GM21390 (cell line): ENCODE measurements around the gene SMIM29.

Experiments used
- ATAC-seq: cut with Tn5 transposase; IDR thresholded peaks from one replicate; pipeline ENCODE4 v1.9.1; 2021; ENCODE audit not compliant: unreplicated experiment

The SMIM29 gene

DNA sequence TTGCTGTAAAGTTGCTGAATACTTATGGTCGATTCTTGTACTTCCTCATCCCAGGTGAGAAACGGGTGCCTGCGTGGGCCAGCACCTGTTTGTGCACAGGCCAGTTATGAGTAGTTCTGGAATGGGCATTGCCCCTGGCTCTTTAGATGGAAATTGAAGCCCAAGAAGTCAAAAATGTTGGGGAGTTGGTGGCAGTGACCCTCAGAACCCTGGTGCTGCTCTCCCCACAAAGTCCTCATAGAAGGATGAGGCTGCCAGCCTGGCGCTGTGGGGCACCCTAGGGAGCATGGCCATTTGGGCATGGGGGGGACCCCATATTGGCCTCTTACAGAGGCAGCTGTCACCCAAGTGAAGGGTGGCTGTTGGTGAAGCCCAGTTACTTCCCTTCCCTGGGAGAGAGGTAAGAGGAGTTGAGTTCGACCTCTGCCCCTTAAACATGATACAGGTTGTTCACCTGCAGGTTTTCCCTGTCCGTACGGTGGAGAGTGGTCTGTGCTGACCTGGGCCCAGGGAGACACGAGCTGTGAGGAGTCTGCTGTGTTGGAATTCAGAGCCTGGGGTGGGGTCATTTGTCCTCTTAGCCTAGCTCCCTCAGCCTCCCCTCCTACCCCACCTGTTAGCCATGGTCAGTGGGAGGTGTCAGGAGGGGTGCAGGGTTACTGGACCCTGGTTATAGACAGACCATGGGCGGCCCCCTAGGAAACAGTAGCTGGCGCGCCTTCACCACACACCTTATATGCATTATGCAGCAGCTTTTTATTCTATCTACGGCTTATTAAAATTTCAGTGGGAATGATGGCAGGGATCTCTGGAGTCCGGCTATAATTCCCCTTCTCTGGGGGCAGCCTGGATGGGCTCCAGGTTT, 7.2 kb downstream of the SMIM29 start:
- no peak for ATAC-seq

DNA sequence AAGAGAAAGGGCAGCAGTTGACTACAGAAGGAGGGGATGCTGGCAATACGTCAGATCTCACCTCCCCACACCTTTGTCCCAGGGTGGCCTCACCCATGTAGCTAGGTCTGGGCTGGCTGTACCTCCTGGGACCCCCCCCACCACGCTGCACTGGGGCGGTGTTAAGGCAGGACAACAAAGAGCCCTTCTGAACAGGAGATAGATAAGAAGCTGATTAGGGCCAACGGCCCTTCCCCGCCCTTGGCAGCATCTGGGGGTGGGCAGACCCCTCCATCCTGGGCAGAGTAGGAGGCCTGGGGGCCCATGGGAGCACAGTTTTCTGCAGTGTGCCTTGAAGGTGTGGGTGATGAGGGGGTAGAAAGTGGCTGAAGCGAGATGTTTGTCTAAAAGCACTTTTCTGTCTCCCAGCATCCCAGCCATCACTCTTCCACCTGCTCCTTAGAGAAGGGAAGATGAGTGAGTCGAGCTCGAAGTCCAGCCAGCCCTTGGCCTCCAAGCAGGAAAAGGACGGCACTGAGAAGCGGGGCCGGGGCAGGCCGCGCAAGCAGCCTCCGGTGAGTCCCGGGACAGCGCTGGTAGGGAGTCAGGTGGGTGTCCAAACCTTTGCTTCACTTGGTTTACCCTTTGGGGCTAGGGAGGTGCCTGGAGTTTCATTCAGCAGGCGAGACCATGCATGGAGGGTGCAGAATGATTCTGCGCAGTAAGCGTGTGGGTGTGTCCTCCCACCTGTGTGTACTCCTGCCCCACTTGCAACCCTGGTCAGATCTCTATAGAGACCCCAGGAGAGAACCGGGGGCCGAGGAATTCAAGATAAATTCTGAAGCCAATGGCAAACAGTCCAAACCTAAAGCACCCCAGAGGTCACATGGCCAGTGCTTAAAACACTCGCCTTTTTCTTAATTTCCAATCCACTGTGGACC, 8.2 kb downstream of the SMIM29 start:
- ATAC-seq = no peak

DNA sequence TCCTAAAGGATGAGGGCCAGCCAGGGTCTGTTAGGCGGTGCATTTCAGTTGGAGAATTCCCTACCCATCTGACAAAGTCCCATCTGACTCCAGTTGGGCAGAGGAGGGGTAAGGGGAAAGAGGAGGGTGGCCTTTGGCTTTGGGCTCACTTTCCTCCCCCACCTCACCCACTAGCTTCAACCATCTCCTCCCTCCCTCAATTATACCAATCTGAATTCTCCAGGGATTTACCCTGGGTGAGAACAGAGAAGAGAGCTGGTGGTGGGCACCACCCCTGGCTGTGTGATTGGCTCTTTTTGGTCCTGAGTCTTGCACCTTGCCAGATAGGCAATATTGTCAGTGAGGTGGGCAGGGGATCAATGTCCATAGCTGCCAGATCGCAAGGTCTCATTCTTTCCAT, 8.9 kb downstream of the SMIM29 start:
- ATAC-seq = no peak

DNA sequence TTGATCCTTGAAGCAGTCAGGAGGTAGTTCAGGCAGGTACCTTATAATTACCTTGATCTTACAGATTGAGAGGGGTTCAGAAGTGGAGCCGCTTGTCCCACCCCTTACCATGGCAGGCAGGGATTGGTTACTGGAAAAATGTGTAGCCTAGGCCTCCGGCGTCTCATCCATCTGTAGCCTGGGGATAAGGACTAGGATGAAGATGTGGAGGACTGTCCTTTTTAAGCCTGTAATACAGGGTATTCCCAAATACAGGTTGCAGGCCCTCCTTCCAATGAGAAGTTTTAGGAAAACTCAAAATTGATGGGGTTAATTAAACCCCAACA, 9.3 kb downstream of the SMIM29 start:
- ATAC-seq = no peak

DNA sequence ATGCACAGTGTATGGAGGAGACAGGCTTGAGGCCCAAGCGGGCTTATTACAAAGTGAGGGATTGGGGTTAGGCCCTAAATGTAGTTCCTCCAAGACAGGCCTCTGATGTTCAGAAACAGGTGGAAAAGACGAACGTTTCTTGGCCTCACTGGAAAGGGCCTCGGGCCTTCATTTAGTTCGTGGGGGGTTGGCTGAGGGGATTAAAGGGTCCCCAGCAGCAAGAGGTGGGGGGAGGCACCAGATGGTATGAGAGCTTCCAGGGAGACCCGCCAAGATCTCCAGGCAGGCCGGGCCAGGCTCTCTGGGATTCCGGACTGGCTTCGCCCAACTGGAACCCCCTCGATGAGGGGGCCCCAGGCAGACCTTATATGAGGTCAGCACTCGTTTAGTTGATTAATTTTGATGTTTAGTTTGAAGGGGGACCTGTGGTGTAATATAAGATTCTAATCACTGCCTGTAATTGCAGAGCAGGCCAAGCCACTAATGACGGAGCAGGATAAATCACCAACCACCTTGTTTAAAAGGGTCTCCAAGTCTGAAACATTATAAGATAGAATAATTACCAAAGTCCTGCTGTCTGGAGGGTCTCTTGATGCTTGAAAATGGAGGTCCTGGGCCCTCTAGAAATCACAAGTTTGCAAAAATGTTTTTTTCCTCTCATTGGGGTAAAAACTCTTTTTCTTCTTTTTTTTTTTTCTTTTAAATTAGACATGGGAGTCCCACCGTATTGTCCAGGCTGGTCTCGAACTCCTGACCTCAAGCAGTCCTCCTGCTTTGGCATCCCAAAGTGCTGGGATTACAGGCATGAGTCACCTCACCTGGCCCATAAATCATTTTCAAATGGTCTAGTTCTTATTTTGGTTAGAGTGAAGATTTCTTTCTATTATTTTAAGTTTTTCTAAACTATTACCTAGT, 10.0 kb downstream of the SMIM29 start:
- ATAC-seq = no peak

DNA sequence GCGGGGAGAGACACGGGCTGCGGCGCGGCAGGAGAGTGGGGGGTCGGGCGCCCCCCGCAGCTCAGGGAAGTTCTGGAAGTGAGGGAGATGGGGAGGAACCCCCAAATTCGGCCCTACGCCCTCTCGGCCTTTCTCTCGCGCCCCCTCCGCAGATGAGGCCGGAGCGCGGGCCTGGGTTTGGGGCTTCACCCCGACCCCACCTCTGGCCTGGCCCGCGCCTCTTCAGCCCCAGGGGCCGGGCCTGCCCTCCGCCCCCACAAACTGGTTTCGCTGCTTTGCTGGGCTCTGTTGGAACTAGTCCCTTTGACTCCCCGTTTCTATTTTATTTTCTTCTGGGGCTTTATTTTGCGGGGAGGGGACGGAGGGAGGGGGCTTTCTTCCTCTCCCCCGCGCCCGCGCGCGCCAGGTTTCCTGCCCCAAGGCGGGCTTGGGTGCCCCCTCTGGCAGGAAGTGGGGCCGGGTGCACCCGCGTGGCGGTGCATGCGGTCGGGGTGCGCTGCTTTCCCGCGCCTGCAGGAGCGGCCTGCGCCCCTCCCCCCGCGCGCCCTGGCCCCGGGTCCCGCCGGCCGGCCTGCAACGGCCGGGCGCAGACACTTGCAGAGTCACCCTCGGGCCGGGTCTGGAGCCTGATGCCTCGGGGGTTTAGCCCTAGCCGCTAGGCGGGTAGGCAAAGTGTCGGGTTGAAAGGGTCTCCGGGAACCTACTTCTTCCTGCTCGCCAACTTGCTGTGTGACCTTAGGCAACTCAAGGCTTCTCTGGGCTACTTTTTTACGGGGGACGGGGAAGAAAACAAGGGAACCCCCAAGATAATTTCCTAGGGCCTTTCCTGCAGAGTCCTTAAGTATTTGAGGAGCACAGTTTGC, 10.9 kb downstream of the SMIM29 start:
- peak; percentile 17 for ATAC-seq

DNA sequence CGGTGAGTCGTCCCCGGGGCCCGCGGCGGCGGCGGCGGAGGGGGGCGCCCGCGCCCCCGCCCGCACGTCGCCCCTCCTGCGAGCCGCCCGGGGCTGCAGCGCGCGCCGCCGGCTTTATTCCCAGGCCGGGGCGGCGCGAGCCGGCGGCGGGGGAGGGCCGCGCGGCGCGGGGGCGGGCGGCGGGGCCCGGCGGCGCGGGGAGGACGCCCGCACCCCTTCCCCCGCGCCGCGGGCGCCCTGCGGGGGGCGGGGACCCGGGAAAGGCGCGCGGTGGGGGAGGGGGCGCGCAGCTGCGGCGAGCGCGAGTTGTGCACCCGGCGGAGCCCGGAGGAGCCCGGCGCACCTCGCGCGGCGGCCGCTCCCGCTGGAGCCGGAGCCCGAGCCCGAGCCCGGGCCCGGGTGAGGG, 11.5 kb downstream of the SMIM29 start:
- ATAC-seq = peak; percentile 9

DNA sequence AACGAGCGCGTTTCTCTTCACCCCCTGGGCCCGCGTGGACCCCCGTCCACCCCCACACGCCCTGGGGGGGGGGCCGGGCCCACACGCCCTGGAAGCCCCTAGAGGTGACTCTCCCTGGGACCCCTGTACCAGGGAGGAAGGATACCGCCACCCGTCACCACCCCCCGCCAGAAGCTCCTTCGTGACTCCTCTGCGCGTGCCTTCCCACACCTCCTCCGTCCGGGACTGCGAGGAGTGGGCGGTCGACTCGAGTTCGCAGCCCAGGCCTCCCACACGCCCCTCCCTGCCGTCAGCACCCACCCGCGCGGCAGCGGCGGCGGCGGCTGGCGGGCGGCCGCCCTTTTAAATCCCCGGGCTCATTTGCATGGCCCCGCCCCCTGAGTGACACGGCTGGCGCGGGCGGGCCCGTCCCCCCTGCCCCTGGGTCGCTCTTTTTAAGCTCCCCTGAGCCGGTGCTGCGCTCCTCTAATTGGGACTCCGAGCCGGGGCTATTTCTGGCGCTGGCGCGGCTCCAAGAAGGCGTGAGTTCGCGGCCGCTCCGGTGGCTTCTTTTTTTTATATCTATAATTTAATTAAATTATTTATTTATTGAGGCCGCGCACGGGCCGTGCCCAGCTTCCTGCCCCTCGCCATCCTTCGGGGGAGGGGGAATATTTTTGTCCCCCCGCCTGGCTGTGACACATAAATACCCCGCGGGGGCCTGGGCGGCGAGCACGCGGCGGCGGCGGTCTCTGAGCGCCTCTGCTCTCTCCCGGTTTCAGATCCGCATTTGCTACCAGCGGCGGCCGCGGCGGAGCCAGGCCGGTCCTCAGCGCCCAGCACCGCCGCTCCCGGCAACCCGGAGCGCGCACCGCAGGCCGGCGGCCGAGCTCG, 12.1 kb downstream of the SMIM29 start, which contains the start of gene HMGA1:
TSS of gene HMGA1 (plus strand) at position 431 of the 873 bp plus-strand sequence. CDS start 3,908 bp downstream, outside the sequence.
- peak; percentile 60 for ATAC-seq

DNA sequence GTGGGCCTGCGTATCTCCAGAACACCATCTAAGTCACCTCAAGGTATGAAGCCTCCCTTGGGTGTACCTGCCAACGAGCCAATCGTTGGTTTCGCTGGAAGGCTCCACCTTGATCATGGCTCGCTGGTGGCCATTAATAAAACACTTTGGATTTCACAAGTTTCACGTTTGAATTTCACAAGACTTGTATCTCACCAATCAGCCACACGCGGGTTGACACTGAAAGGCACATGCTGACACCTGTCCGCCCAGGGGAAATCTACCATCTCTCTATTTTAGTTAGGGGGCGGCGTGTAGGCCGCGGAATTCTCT, 12.7 kb downstream of the SMIM29 start:
- ATAC-seq = peak; percentile 2

DNA sequence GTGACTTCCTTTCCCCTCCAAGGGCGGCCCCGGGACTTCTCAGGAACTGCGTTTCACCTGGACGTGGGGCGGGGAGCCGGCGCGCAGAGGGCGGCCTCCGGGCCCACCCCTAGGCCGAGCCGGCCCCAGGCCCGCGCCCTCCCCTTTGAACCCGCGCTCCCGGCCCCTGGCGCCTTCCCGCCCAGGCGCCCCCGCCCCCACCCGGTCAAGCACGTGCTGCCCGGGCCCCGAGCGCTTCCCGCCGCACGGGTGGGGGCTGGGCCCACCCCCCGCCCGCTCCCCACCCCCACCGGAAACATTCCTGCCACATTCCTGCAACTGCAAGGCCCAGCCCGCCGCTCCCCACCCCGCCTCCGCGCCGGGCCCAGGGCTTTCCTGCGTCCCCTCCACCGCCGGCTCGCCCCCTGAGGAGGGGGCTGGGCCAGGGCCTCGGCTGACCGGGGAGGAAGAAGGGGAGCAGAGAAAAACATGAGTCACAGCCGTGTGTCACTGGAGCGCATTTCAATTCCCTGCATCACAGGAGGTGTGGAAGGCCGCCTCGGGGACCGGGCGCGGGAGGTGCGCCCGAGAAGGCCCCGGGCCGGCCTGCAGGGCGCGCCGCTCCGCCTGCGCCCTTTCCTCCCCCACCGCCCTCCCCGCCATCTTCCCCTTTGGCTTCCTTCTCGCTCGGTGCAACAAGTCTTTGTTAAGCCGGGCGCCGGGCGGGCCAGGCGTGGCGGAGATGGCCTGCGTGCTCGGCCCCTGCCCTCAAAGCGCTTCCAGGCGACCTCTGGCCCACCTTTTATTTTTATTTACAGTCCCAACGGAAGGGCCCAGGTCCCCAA, 13.3 kb downstream of the SMIM29 start:
- ATAC-seq = no peak

DNA sequence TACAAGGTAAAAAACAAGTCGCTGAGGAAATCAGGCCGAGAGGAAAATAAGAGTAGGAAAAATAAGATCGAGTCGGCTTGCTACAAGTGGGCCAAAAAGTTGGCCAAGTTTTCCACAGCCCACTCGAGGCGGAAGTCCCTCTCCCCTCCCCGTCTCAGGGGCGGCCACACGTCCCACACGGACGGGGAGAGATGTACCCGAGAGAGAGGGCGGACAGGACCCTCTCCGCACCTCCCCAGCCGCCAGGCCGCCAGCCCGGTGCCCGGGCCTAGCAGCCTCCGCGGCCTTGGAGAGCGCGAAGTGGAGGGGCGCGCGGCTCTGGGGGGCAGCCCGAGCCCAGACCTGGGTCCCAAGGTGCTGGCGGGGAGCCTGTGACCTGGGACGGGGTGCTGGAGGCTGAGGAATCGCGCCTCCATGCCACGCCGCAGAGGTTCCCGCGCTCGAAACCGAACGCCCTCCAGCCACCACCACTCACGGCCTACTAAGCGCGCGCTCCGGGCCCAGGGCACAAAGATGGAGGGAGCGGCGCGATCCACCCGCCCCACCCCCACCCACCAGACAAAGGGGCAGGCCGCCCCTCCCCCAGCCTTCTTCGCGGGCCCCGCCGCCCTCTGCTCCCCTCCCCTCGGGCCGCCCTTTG, 14.0 kb downstream of the SMIM29 start:
- no peak for ATAC-seq

DNA sequence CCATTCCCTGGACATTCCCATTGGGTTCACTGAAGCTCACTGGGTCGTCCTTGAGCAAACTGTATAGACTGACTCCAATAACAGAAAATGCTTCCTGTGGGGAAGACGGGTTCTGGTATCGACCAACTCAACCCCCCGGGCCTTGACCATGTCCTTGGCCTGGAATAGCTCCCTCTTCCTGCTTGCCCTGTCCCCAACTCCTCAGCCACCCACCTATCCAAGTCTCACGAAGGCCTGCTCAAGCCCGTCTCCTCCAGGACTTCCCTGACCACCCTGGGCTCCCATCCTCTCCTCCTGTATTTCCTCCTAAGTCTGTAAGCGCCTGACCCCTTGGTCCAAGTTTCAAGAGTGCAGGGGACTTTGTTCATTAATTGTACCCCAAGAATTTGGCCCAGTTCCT, 14.9 kb downstream of the SMIM29 start:
- no peak for ATAC-seq

DNA sequence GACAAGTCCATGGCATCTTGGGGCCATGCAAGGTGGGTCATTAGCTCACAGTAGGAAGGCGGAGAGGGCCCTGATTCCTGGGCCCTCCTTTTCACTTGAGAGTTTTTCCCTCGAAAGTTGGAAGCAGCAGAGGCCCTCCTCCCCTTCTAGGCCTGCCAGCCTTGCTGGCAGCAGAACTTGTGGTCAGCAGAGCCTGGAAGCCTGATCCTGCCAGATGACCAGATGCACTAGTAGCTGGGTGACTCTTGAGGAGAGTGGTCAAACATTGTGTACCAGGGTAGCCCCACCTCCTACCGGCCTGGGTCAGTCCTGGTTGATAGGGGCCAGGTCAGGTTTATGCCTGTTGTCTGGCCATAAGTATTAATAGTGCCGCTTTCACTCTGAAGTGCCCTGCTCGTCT, 15.9 kb downstream of the SMIM29 start:
- no peak for ATAC-seq

DNA sequence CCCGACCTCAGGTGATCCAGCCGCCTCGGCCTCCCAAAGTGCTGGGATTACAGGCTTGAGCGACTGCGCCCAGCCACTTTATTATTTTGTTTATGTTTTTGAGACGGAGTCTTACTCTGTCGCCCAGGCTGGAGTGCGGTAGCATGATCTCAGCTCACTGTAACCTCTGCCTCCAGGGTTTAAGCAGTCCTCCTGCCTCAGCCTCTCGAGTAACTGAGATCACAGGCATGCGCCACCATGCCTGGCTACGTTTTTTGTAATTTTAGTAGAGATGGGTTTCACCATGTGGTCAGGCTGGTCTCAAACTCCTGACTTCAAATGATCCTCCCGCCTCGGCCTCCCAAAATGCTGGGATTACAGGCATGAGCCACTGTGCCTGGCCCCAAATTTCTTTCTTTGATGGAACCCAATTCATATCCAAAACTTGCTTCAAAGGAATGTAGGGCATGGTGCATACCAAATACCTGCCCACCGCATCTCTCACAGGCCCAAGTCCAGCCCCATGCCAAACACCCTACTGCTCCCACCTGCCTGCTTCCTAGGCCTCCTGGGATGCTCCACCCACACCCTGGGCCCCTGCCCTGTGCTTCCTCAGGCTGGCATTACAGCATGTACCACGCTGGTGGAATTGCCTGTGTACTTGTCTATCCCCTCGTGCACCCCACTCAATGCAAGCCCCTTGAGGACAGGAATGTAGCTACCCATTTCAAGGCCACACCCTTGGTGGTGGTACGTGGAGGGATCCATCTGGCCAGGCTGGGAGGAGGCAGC, 17.1 kb downstream of the SMIM29 start:
- no peak for ATAC-seq

DNA sequence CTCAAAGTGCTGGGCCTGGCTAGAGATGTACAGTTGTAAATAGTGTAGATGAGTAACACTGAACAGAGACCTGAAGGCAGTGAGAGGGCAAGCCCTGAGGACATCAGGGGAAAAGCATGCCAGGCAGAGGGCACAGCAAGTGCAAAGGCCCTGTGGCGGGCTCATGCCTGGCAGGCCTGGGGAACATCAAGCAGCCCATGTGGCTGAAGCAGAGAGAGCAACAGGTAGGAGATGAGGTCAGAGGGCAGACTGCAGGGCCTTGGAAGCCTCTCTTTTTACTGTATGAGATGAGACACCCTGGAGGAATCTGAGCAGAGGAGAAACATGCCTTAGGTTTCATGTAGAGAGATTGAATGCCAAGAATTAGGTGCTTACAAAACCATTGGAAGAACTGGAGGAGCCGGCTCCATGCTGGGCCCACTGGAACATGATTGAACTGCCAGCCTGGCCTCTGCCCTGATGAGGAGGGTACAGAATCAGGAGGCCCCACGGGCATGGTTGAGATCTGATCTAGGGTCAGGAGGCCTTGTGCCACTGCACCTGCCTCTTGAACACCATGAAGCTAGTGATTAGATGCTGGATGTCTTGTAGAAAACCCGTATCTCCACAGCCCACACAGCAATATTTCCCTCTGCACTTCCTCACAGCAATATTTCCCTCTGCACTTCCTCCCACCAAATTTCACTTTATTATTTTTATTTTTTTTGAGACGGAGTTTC, 18.0 kb downstream of the SMIM29 start:
- ATAC-seq = no peak

DNA sequence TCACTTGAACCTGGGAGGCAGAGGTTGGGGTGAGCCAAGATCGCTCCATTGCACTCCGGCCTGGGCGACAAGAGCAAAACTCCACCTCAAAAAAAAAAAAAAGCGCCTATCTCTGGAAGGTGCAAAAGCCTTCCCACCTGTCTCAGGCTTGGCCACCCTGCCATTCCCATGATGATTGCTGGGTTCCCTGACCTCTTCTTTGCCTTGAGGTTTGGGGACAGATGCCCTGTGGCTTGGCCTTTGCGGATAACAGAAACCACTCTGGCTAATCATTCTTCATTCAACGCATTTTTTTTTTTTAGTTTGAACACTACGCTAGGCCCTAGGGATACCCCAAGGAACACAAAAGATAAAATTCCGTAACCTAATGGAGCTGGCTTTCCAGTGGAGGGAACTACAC, 18.9 kb downstream of the SMIM29 start:
- no peak for ATAC-seq
